ENCODE results near the gene S100P. TPM values are rescaled to one million over a fixed set of nuclear protein-coding genes. Genes with fewer than 3 reads are reported as not detected.
"Not testable (repeated sequence)": the region's sequence is repeated elsewhere in the genome, so short reads cannot be mapped to it uniquely, and the experiment has no call there.

Gene S100P
- total RNA-seq, 2 donors from 2014 or later = 0.87 to 2.5 TPM

DNA sequence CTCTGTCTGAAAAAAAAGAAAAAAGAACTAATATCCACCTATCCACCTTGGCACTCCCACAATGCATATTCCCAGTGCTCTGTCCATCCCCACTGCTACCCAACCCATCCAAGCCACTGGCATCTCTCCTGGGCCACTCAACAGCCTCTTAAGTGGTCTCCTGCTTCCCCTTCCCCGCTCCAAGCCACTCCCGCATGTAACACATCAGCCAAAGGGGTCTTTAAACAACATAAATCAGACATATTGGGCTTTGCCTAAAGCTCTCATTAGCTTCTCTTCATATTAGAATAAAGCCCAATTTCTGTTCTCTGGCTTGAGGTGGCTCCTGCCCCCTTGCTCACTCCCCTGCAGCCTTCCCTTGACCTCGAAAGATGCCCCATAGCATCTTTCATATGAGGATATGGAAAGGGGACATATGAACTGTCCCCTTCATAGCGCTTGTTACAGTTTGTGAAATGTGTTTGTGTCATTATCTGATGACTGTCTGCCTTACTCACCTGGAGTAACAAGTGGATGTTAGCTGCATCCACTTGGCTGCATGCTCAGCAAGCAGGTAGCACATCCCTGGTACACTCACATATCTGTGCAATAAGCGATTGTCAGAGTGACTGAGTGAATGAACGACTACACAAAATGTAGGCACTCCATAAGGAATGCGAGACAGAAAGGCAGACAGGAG lies 25.4 kb downstream of the S100P start:
- Mint-ChIP-seq H3K4me3 (peak overlapping the region; percentile 27), H3K36me3 (ENCODE audit: low read depth) (peaks cover 22% of the 10 kb centered on the region), H3K27me3 (no peaks in the 10 kb centered on the region), H3K27ac (peak overlapping the region; percentile 40), H3K9me3 (no peaks in the 10 kb centered on the region), H3K4me1 (peaks cover 12% of the 10 kb centered on the region)
- ATAC-seq (replicated peaks) = no peak

GRCh38 chr4:6719611-6720179 lies 26.0 kb downstream of the S100P start:
- no peaks in the 10 kb centered on the region for H3K27me3 Mint-ChIP-seq
- H3K9me3 Mint-ChIP-seq = no peaks in the 10 kb centered on the region
- peak overlapping the region; percentile 40 for H3K27ac Mint-ChIP-seq
- peak overlapping the region; percentile 45 for H3K4me3 Mint-ChIP-seq
- ATAC-seq (replicated peaks) = no peak
- peaks cover 22% of the 10 kb centered on the region for H3K36me3 Mint-ChIP-seq (ENCODE audit: low read depth)
- peaks cover 12% of the 10 kb centered on the region for H3K4me1 Mint-ChIP-seq

DNA sequence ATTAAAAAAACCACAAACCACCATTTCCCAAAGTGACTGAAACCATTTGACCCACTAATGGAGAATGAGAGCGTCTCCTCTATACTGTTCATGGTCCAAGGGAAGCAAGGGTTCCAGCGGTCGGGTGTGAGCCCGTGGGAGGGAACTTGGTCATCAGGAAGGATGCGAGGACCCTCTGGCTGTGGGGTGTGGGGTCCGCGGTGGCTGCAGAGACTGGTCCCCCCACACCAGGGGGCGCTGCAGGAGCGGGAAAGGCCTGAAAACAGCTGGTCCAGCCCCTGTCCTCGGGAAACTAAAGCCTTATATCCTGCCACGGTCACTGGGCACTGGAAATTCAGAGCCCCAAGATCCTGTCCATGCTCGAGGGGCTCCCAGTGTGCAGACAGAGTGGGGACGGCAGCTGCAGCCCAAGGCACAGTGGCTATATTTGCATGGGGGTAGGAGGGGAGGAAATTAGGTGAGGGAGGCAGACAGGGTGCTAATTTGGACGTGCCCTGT lies 26.6 kb downstream of the S100P start:
- H3K27ac Mint-ChIP-seq = peak overlapping the region; percentile 59
- peaks cover 22% of the 10 kb centered on the region for H3K36me3 Mint-ChIP-seq (ENCODE audit: low read depth)
- peak; percentile 54 for ATAC-seq (replicated peaks)

DNA sequence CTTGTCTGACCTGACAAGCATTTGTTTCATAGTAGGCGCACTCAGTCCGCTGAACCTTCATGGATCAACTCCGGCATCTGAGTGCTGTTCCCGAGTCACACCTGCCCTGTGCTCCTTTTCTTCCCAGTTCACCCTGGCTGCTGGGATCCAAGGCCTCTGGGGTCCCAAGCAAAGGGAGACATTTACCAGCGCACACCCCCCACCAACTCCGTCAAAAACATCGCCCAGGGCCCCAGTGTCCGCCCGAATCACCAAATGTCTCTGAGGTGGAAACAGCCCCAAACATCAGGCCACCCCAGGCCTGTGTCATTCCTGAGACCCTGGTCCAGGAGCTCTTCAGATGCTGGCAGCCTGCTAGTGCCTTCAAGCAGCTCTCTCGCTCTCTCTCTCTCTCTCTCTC lies 27.4 kb downstream of the S100P start:
- Mint-ChIP-seq H3K9me3 (no peaks in the 10 kb centered on the region), H3K4me1 (peaks cover 12% of the 10 kb centered on the region), H3K4me3 (no peak overlapping the region), H3K27me3 (no peaks in the 10 kb centered on the region), H3K27ac (peak overlapping the region; percentile 2), H3K36me3 (ENCODE audit: low read depth) (peaks cover 15% of the 10 kb centered on the region)
- no peak for ATAC-seq (replicated peaks)

More for the DNA sequence above, 26.6 kb downstream of the S100P start:
- Mint-ChIP-seq H3K9me3 (no peaks in the 10 kb centered on the region), H3K27me3 (no peaks in the 10 kb centered on the region), H3K4me3 (peak overlapping the region; percentile 45), H3K4me1 (peaks cover 12% of the 10 kb centered on the region)

DNA sequence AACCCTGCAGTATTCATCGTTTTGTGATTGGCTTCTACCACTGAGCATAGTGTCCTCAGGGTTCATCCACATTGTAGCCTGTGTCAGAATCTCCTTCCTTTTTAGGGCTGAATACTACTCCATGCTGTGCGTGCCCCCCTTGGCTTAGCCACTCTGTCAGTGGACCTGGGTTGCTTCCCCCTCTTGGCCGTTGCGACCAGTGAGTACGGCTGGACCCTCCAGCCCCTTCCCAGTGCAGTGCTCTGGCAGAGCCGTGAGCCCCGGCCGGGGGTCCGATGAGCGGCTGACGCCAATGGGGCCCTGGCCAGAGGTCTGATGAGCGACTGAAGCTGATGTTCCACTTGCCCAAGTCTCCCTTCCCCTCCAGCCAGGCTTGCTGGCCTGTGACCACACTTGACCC lies 29.2 kb downstream of the S100P start:
- ATAC-seq (replicated peaks) = no peak

GRCh38 chr4:6723851-6724250 lies 30.2 kb downstream of the S100P start:
- no peak overlapping the region for H3K27ac Mint-ChIP-seq
- H3K27me3 Mint-ChIP-seq = no peaks in the 10 kb centered on the region
- peaks cover 4% of the 10 kb centered on the region for H3K36me3 Mint-ChIP-seq (ENCODE audit: low read depth)
- no peak for ATAC-seq (replicated peaks)
- H3K9me3 Mint-ChIP-seq = no peaks in the 10 kb centered on the region
- no peak overlapping the region for H3K4me3 Mint-ChIP-seq
- H3K4me1 Mint-ChIP-seq = peaks cover 10% of the 10 kb centered on the region

More for the DNA sequence above, 29.2 kb downstream of the S100P start:
- H3K4me3 Mint-ChIP-seq = no peak overlapping the region
- peaks cover 12% of the 10 kb centered on the region for H3K4me1 Mint-ChIP-seq
- no peaks in the 10 kb centered on the region for H3K9me3 Mint-ChIP-seq
- no peaks in the 10 kb centered on the region for H3K27me3 Mint-ChIP-seq
- peaks cover 13% of the 10 kb centered on the region for H3K36me3 Mint-ChIP-seq (ENCODE audit: low read depth)
- no peak overlapping the region for H3K27ac Mint-ChIP-seq

DNA sequence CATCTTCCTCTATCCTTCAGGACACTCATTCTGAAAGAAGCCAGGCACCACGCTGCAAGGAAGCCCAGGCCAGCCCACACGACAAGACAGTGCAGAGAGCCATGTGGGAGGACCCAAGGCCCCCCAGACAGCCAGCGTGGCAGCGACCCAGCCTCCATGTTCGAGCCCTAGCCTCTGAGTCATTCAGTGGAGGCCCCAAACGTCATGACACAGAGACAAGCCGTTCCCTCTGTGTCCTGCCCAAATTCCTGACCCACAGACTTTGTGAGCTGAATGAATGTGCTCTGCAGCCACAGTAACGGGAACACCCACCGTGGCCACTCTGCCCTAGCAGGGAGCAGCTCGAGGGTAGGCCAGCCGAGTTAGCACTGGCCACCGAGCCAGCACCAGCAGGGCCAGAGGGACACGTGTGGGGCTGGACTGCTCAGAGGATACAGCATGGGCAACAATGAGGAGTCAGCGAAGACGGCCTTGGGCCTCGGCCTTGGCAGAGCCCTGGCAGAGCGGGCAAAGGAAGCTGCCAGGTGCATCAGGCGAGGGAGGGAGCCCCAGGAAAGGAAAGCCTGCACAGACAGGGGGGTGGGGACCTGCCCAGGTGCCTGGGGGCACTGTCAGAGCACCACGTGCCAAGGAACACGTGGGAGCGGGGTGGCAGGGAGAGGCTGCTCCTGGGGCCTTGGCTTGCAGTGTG lies 30.9 kb downstream of the S100P start:
- H3K36me3 Mint-ChIP-seq (ENCODE audit: low read depth) = no peaks in the 10 kb centered on the region
- no peak overlapping the region for H3K4me3 Mint-ChIP-seq
- ATAC-seq (replicated peaks) = no peak
- H3K9me3 Mint-ChIP-seq = no peaks in the 10 kb centered on the region
- H3K4me1 Mint-ChIP-seq = peaks cover 5% of the 10 kb centered on the region
- no peak overlapping the region for H3K27ac Mint-ChIP-seq
- no peaks in the 10 kb centered on the region for H3K27me3 Mint-ChIP-seq

DNA sequence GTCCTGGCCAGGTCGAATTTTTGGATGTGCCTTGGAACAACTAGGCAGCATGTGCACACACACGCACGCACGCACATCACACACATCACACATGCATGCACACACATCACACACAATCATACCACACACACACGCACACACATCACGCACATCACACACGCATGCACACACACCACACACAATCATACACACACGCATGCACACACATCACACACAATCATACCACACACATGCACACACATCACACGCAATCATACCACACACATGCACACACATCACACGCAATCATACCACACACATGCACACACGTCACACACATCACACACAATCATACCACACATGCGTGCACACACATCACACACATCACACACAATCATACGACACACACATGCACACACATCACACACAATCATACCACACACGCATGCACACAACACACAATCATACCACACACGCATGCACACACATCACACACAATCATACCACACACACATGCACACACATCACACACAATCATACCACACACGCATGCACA lies 31.8 kb downstream of the S100P start:
- H3K4me3 Mint-ChIP-seq; H3K9me3 Mint-ChIP-seq; H3K4me1 Mint-ChIP-seq; H3K27me3 Mint-ChIP-seq; H3K27ac Mint-ChIP-seq; H3K36me3 Mint-ChIP-seq (ENCODE audit: low read depth); ATAC-seq (replicated peaks): not testable (repeated sequence)

DNA sequence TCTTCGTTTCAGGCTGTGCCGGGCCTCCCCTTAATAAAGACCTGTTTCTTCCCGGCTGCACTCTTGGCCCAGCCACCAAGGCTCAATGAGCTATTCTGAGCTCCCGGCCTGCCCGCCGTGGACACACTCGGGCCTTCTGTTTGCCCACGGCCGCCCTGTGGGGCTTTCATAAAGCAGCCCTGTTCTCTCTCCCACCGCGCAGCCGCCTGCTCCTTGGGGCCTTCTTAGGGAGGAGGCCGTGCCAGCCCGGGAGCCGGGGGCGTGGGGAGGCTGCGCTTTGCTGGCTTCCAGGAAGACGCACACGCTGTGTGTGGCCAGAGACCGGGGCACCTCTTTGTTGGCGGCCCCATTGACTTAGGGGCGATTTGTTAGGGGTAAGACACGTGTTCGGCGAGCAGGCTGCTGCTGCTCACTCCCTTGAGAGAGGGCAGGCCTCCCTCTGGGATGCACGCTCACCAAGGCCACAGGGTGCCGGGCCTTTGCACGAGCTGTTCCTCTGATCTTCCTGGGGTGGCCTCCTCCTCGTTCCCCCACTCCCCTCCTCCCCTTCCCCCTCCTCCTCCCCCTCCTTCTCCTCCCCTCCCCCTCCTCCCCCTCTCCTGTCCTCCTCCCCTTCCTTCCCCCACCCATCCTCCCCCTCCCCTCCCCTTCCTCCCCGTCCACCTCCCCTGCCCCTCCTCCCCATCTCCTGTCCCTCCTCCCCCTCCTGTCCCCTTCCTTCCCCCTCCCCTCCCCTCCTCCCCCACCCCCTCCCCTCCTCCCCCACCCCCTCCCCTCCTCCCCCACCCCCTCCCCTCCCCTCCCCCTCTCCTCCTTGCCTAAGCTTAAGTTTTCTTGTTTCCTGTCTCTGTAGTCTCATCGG lies 33.6 kb downstream of the S100P start:
- Mint-ChIP-seq H3K4me1 (no peaks in the 10 kb centered on the region), H3K9me3 (no peaks in the 10 kb centered on the region)

GRCh38 chr4:6727943-6728250 lies 34.2 kb downstream of the S100P start:
- Mint-ChIP-seq H3K4me1 (no peaks in the 10 kb centered on the region), H3K9me3 (no peaks in the 10 kb centered on the region), H3K36me3 (ENCODE audit: low read depth) (no peaks in the 10 kb centered on the region), H3K27me3 (no peaks in the 10 kb centered on the region), H3K4me3 (no peak overlapping the region), H3K27ac (no peak overlapping the region)
- no peak for ATAC-seq (replicated peaks)

More for the DNA sequence above, 33.6 kb downstream of the S100P start:
- no peak overlapping the region for H3K27ac Mint-ChIP-seq
- no peak overlapping the region for H3K4me3 Mint-ChIP-seq
- no peaks in the 10 kb centered on the region for H3K27me3 Mint-ChIP-seq
- no peak for ATAC-seq (replicated peaks)
- no peaks in the 10 kb centered on the region for H3K36me3 Mint-ChIP-seq (ENCODE audit: low read depth)

DNA sequence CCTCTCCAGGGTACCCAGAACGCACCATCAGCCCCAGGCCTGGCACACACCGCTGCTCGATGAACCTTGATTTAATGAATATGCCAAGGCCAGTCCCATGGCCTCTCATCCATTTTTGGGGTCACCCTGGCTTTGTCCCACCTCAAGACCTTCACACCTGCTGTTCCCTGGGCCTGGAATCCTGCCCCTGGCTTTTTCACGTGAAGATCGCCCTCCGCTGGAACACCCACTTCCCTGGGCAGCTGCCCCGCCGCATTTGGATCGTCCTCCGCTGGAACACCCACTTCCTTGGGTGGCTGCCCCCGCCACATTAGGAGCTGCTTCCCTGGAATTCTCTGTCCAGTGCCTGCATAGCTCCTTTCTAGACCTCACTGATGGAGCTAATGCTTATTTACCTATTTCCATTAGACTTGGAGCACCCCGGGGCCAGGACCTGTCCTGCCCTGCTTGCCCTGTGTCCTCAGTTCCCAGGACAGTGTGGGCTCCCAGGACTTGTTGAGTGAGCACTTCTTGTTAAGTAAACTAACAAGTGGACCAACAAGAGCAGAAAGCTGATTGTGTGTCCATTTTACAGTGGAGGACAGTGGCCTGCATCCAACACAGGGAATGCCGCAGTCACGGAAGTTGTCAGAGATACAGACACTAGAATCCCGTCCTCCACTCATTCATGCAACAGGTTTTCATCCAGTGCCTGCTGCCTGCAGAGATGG lies 34.8 kb downstream of the S100P start:
- H3K4me3 Mint-ChIP-seq = no peak overlapping the region
- H3K36me3 Mint-ChIP-seq (ENCODE audit: low read depth) = no peaks in the 10 kb centered on the region
- H3K9me3 Mint-ChIP-seq = no peaks in the 10 kb centered on the region
- no peaks in the 10 kb centered on the region for H3K4me1 Mint-ChIP-seq
- H3K27ac Mint-ChIP-seq = no peak overlapping the region
- ATAC-seq (replicated peaks) = no peak
- H3K27me3 Mint-ChIP-seq = peaks cover under 1% of the 10 kb centered on the region

DNA sequence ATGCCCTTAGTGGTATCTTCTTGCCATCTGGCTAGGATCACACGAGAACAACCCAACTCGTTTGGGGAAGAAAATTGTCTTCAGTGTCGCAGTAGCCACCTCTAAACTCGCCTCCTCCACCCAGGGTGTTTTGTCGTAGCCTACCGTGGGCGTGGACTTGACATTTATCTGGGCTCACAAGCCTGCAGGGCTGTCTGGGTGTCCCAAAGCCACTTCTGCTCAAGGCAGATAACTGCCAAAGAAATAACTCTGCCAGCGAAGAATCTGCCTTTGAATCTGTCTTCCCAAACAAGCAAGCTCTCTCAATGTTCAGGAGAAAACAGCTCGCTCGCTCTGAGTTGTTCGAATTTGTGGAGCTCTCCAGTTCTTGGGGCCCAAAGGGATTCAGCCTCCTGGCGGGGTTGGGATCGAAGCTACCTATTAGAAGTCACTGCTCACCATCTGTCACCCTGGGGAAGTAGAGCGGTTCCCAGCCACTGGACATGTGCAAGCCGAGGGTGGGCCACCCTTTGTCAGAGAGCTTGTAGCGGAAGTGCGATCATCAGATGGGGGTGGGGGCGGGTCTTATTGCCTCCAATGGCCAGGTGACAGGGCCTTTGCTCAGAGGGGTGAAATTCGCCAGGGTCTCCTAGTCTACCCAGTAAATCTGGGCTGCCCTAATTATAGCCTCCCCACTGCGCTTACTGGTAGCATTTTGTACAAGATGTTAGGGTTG lies 37.1 kb downstream of the S100P start:
- Mint-ChIP-seq H3K4me1 (no peaks in the 10 kb centered on the region), H3K9me3 (no peaks in the 10 kb centered on the region), H3K27me3 (peaks cover 4% of the 10 kb centered on the region), H3K36me3 (ENCODE audit: low read depth) (no peaks in the 10 kb centered on the region), H3K4me3 (no peak overlapping the region), H3K27ac (no peak overlapping the region)
- no peak for ATAC-seq (replicated peaks)

- no peaks in the 10 kb centered on the region for H3K9me3 Mint-ChIP-seq
- no peak overlapping the region for H3K27ac Mint-ChIP-seq
- H3K4me3 Mint-ChIP-seq = no peak overlapping the region
Measured at GRCh38 chr4:6731318-6731675, 37.6 kb downstream of the S100P start.

More at GRCh38 chr4:6731318-6731675, 37.6 kb downstream of the S100P start:
- Mint-ChIP-seq H3K27me3 (peaks cover 5% of the 10 kb centered on the region), H3K4me1 (no peaks in the 10 kb centered on the region), H3K36me3 (ENCODE audit: low read depth) (no peaks in the 10 kb centered on the region)
- no peak for ATAC-seq (replicated peaks)

Measured in activated T-helper 17 cell treated with anti-CD3 and anti-CD28 coated beads, Interleukin-2, amount 50 U/mL, for 72 hours (primary cell).